Measurements from ENCODE around the gene SLC25A53.

DNA sequence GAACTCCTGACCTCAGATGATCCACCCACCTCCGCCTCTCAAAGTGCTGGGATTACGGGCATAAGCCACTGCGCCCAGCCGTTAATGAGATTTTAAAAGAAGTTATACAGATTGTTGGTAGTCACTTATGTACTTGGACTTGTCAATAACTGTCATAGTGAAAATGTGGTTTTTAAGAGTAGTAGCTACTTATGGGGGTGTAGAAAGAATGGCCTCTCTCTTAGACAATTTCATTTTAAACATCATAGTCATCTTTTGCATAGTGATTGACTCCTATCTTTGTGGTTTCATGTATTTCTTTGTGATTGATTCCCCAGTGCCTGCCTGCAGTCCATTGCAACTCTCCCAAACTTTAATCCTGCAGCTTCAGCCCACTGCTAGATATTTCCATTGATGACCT, 26.9 kb upstream of the SLC25A53 start:
- TF ChIP-seq POLR2A (IDR thresholded peaks at IDR 0.05; ENCODE audit: low read length): no peak
- no peak for TF ChIP-seq GATA1 (IDR thresholded peaks at IDR 0.05; ENCODE audit: low read depth, low read length)

Data from erythroblast (primary cell).